Renal pelvis (tissue), 4 donors: ENCODE results near the gene ORC2. TPM values are rescaled to one million over a fixed set of nuclear protein-coding genes. Genes with fewer than 3 reads are reported as not detected.

ENCODE experiments used
- DNase-seq: peaks from one replicate; pipeline ENCODE4 v3.0.0-alpha.2; 2013
- polyA plus RNA-seq, 3 donors: library from polyadenylated mRNA; unstranded; fragments of 120-200 nt; gene quantifications; one replicate each; pipeline ENCODE4 v1.2.1, GENCODE V29; 2013; ENCODE audit not compliant: insufficient read length in 3 of 3

Gene ORC2
- polyA plus RNA-seq, 3 donors, result 25.6 to 37.1 (median 34.0) TPM

- DNase-seq, result peak; percentile 95
Observed at GRCh38 chr2:200864176-200865034, 99.1 kb downstream of the ORC2 start, which contains the start of gene CLK1. TSS of gene CLK1 (minus strand) at chr2:200864658. CDS start at chr2:200861862, 2,796 bp downstream.

- no peak for DNase-seq
Observed at GRCh38 chr2:200863782-200864175, 99.7 kb downstream of the ORC2 start.

- peak; percentile 52 for DNase-seq
Observed at GRCh38 chr2:200862532-200863000, 100.9 kb downstream of the ORC2 start.

GRCh38 chr2:200861617-200862155 is 101.8 kb downstream of the ORC2 start:
- peak; percentile 5 for DNase-seq

- no peak for DNase-seq
Observed at GRCh38 chr2:200860092-200860795, 103.2 kb downstream of the ORC2 start.

Other genes with a start within 250 kb of the ORC2 start
- gene BZW1, start 151.8 kb downstream of the ORC2 start, polyA plus RNA-seq, result 100 to 1,000 TPM; 221 to 253 (median 245) TPM
- 100 to 1,000 TPM; 213 to 296 (median 288) TPM for gene CLK1, start 99.0 kb downstream of the ORC2 start, polyA plus RNA-seq
- 10 to 100 TPM; 41.5 to 71.8 (median 66.6) TPM for gene PPIL3, start 74.6 kb downstream of the ORC2 start, polyA plus RNA-seq
- 10 to 100 TPM; 41.5 to 45.5 (median 45.3) TPM for gene NIF3L1, start 74.3 kb downstream of the ORC2 start, polyA plus RNA-seq
- gene HYCC2, start 108.0 kb upstream of the ORC2 start, polyA plus RNA-seq, result 10 to 100 TPM; 10.0 to 17.8 (median 16.3) TPM
- 100 to 1,000 TPM in 2 of 3 donors, 10 to 100 TPM in 1; 97.3 to 119 (median 106) TPM for gene NDUFB3, start 108.3 kb upstream of the ORC2 start, polyA plus RNA-seq
- gene CFLAR, start 152.5 kb upstream of the ORC2 start, polyA plus RNA-seq, result 10 to 100 TPM; 42.1 to 84.4 (median 81.6) TPM
- 10 to 100 TPM in 2 of 3 donors, 1 to 10 TPM in 1; 7.0 to 11.1 (median 10.1) TPM for gene CASP10, start 219.5 kb upstream of the ORC2 start, polyA plus RNA-seq